K562 (cell line): ENCODE results near the gene HSPA5. TPM values are rescaled to one million over a fixed set of nuclear protein-coding genes. Genes with fewer than 3 reads are reported as not detected.
A peak's percentile ranks its signal among the peaks of the same experiment; 100 is the strongest.

Experiments used
- CC2D1A ChIP-seq: fragments of 450-650 bp; IDR thresholded peaks from 2 replicates; pipeline ENCODE4 v1.6.1; 2017; ENCODE audit warnings: mild to moderate bottlenecking
- CTBP1 ChIP-seq: fragments of 450-650 bp; IDR thresholded peaks from 2 replicates; pipeline ENCODE4 v1.6.1; 2016; ENCODE audit warnings: borderline replicate concordance
- GABPA ChIP-seq: fragments of 200-800 bp; sonication (Bioruptor generic); conservative IDR thresholded peaks from 2 replicates; pipeline ENCODE4 v1.6.1; 2016; ENCODE audit warnings: low read depth, missing genetic modification characterization, missing compliant biosample characterization
- GABPB1 ChIP-seq: sonication (generic); formaldehyde crosslinking; IDR thresholded peaks from 2 replicates; pipeline ENCODE4 v1.8.0; 2022; ENCODE audit warnings: mild to moderate bottlenecking, missing genetic modification reagents
- HLTF ChIP-seq: fragments of 450-650 bp; IDR thresholded peaks from 2 replicates; pipeline ENCODE4 v1.6.1; 2016
- KDM4B ChIP-seq, 2 experiments: fragments of 450-650 bp in 1 of 2; sonication (generic) in 1 of 2; IDR thresholded peaks; 2 replicates each; pipeline ENCODE4 v1.6.1; 2016 to 2017; ENCODE audit warnings: borderline replicate concordance in 2 of 2, antibody characterized with exemption in 1 of 2, low read depth in 1 of 2, mild to moderate bottlenecking in 1 of 2
- KHSRP ChIP-seq: fragments of 450-650 bp; IDR thresholded peaks from 2 replicates; pipeline ENCODE4 v1.6.1; 2017
- MCM5 ChIP-seq: fragments of 450-650 bp; IDR thresholded peaks from 2 replicates; pipeline ENCODE4 v1.6.1; 2016; ENCODE audit warnings: low read depth
- MITF ChIP-seq: IDR thresholded peaks from 2 replicates; pipeline ENCODE4 v1.6.1; 2014; ENCODE audit warnings: antibody characterized with exemption
- NCOA4 ChIP-seq: fragments of 450-650 bp; IDR thresholded peaks from 2 replicates; pipeline ENCODE4 v1.6.1; 2018; ENCODE audit warnings: mild to moderate bottlenecking; ENCODE audit not compliant: partially characterized antibody
- NFE2L1 ChIP-seq: fragments of 450-650 bp; IDR thresholded peaks from 2 replicates; pipeline ENCODE4 v1.6.1; 2016; ENCODE audit warnings: missing genetic modification characterization, low read depth, mild to moderate bottlenecking, missing compliant biosample characterization, moderate library complexity, borderline replicate concordance
- NFYB ChIP-seq: IDR thresholded peaks from 2 replicates; pipeline ENCODE4 v1.6.1; 2011; ENCODE audit warnings: mild to moderate bottlenecking, moderate library complexity; ENCODE audit not compliant: insufficient read length; ENCODE audit errors: extremely low read depth
- NR0B1 ChIP-seq: fragments of 450-650 bp; IDR thresholded peaks from one replicate; pipeline ENCODE4 v1.6.1; 2018; ENCODE audit warnings: mild to moderate bottlenecking, moderate library complexity; ENCODE audit not compliant: partially characterized antibody
- PBX2 ChIP-seq, 2 experiments: IDR thresholded peaks in 1 of 2; conservative IDR thresholded peaks in 1 of 2; 2 replicates each; pipeline ENCODE4 v1.6.1; 2016; ENCODE audit warnings: low read depth in 2 of 2, mild to moderate bottlenecking in 1 of 2, missing compliant biosample characterization in 1 of 2, missing genetic modification characterization in 1 of 2, moderate library complexity in 1 of 2
- PHB ChIP-seq: fragments of 250-450 bp; sonication (Bioruptor Pico); IDR thresholded peaks from 2 replicates; pipeline ENCODE4 v1.5.0; 2021
- WHSC1 ChIP-seq: IDR thresholded peaks from one replicate; pipeline ENCODE4 v1.6.1; 2012; ENCODE audit warnings: low read length, control low read depth, inconsistent platforms
- ZBTB49 ChIP-seq: sonication (generic); formaldehyde crosslinking; IDR thresholded peaks from 2 replicates; pipeline ENCODE4 v1.8.0; 2022; ENCODE audit warnings: missing genetic modification reagents, mild to moderate bottlenecking, borderline replicate concordance
- ZNF140 ChIP-seq: fragments of 250-450 bp; sonication (Bioruptor Pico); IDR thresholded peaks from 2 replicates; pipeline ENCODE4 v1.8.0; 2021; ENCODE audit warnings: moderate library complexity, mild to moderate bottlenecking, inconsistent platforms
- ZNF586 ChIP-seq: fragments of 450-650 bp; formaldehyde crosslinking; conservative IDR thresholded peaks from 2 replicates; pipeline ENCODE4 v1.4.0; 2020; ENCODE audit warnings: mild to moderate bottlenecking, moderate library complexity
- ZNF699 ChIP-seq: fragments of 250-450 bp; sonication (Bioruptor Pico); IDR thresholded peaks from 2 replicates; pipeline ENCODE4 v1.8.0; 2021; ENCODE audit warnings: mild to moderate bottlenecking, moderate library complexity; ENCODE audit not compliant: insufficient replicate concordance
- polyA plus RNA-seq, 8 experiments: library from polyadenylated mRNA; depleted of rRNA in 4 of 8; stranded (reverse) in 5 of 8; unstranded in 3 of 8; fragments of >200 nt; fragmentation: Nextera tagmentation in 2 of 8; fragmentation: Illumina TruSeq in 1 of 8; extraction: Ambion mirVana in 2 of 8; extraction: Trizol in 1 of 8; gene quantifications; 2 replicates each; pipeline versions ENCODE4 v1.2.1 to v1.2.3, GENCODE V29; 2011 to 2014; ENCODE audit warnings: inconsistent platforms in 1 of 8, missing spikeins in 1 of 8
- total RNA-seq, 7 experiments: library from RNA; depleted of rRNA in 6 of 7; stranded (reverse); fragments of >200 nt in 6 of 7; fragmentation: Illumina TruSeq in 2 of 7; extraction: Trizol in 2 of 7; gene quantifications; 2 replicates each; pipeline versions ENCODE4 v1.2.1 to v1.2.3, GENCODE V29; 2011 to 2021; ENCODE audit warnings: low replicate concordance in 1 of 7

HSPA5 gene
- total and polyA plus RNA-seq, 9 of the 15 experiments (the other 6 are each of a cell fraction or from before 2014, with no cell fraction given): 48.0 to 265 (median 113) TPM

- TF ChIP-seq KHSRP (no peak), ZNF699 (CRISPR knock-in tag) (no peak), ZNF140 (CRISPR knock-in tag) (no peak), KDM4B (IDR thresholded peaks at IDR 0.05; ENCODE audit: borderline replicate concordance in 2 of 2, low read depth in 1 of 2) (peak in 1 of 2 experiments; percentile 69; a peak in 1 of 4 replicates), NFYB (no peak), NR0B1 (no peak), ZBTB49 (no peak), MITF (no peak), PBX2 (CRISPR knock-in tag; IDR thresholded peaks at IDR 0.05; ENCODE audit: low read depth) (no peak), PBX2 (tag; conservative IDR thresholded peaks at IDR 0.05; ENCODE audit: low read depth) (no peak), GABPB1 (peak; percentile 67; the same call in 1 of the 2 replicates), NCOA4 (no peak), HLTF (no peak), WHSC1 (no peak), CTBP1 (no peak; the same call in 1 of the 2 replicates), NFE2L1 (tag) (no peak), PHB (no peak), ZNF586 (CRISPR knock-in tag) (no peak), MCM5 (no peak), GABPA (tag) (peak; percentile 86), CC2D1A (no peak)
Observed at GRCh38 chr9:125200216-125201047, 40.7 kb downstream of the HSPA5 start, which contains the start of gene RABEPK (continued).
